HG03565 (cell line): Measurements from ENCODE around the gene CXorf49B.
"Not testable (repeated sequence)": the region's sequence is repeated elsewhere in the genome, so short reads cannot be mapped to it uniquely, and the experiment has no call there.

Experiments
- ATAC-seq: cut with Tn5 transposase; IDR thresholded peaks from one replicate; pipeline ENCODE4 v1.9.1; 2021; ENCODE audit warnings: mild to moderate bottlenecking, moderate library complexity; ENCODE audit not compliant: unreplicated experiment

Gene CXorf49B

DNA sequence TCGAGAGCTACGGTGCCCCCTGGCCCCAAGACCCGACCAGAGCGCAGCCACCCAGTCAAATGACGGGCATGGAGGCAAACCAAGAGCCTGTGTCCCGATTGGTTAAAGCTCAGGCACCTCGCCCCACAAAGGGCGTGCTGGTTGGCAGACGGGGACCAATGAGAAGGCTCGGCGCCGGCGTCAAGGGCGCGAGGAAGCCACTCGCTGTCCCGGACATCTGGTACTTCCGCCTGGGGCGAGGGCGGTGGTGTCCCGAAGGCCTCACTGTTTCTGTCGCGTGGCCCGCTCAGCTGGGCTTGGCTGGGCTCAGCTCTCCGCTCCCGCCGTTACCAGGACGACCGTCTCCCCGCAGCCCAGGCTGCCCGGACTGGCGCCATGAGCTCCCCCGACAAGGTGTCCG lies at the start of gene CXorf49B:
CXorf49B (plus strand) TSS at position 301 of the 400 bp plus-strand sequence; CDS start at position 376, 75 bp downstream.
- ATAC-seq: not testable (repeated sequence)

DNA sequence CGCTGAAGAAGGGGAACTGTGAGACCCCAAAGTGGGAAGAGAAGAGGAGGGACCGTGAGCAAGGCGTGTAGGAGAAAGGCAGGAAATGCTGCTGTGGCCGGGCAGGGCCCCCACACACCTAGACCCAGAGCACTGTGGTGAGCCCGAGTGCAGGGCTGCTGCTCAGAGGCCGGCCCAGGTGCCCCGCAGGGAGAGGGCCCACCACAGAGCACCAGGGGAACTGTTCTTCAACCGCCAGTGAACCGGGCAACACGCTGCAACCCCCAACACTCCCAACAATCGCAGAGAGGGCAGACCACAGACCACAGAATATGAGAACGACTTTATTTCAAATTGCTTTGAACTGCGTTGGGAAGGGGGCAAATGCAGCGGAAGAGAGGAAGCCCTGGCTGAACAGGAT lies 49.1 kb upstream of the CXorf49B start:
- not testable (repeated sequence) for ATAC-seq

DNA sequence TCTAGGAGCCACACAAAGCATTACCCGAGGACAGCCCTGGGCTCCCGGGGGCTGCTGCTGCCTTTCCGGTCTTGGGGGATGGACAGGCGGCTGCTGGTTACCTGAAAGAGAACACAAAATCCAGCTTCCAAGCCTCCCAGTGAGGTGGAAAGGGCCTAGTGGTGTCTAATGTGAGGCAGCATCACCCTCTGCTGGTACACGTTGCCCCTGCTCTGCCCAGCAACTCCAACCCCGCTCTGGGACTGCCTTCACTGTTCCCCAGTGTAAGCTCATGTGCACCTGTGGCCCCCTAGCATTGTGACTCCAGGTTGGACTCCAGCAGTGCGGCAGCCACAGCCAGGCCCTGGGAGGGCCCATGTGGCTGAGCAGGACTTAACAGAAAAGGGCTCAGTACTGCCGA lies 47.6 kb upstream of the CXorf49B start:
- not testable (repeated sequence) for ATAC-seq

DNA sequence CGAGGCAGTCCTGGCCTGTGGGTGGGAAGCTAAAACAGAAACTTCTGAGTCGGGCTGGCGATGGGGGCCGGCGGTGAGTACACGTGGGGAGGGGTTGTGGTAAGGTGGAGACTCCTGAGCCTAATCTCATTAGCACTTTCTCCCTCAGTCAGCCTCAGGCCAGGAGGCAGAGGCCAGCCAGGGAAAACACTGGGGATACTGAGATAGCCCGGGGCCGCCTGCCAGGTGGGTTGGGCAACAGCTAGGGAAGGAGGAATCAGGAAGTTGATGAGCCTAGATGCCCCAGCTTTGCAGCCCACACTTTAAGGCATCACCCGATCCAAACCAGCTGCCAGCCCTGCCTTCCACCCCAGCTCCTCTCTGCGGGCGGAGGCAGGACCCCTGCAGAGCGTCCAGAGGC lies 46.8 kb upstream of the CXorf49B start:
- ATAC-seq: not testable (repeated sequence)

DNA sequence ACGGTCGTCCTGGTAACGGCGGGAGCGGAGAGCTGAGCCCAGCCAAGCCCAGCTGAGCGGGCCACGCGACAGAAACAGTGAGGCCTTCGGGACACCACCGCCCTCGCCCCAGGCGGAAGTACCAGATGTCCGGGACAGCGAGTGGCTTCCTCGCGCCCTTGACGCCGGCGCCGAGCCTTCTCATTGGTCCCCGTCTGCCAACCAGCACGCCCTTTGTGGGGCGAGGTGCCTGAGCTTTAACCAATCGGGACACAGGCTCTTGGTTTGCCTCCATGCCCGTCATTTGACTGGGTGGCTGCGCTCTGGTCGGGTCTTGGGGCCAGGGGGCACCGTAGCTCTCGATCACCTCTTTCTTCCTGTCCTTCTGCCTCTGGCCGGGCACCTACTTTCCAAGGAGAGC lies 45.0 kb upstream of the CXorf49B start, which contains the start of gene CXorf49:
CXorf49 (minus strand) TSS at position 101 of the 400 bp plus-strand sequence. CDS start 134 bp downstream, outside the sequence.
- ATAC-seq: not testable (repeated sequence)

DNA sequence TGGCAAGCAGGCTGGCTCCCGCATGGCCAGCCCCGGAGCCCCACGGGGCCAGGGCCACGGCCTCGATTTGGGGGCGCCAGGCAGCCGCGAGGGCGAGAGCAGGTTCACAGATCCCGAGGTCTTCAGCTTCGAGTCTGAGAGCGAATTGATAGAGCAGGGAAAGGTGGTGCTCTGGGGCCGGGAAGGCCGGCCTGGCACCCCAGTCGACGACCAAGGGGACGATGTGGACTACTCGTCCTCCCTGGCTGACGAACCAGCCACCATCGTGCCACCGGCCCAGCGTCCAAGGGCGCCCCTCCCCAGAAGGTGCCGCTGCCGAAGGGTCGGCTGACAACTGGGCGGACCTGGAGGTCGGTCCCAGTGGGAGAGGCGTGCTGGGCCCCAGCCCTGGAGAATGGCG lies 44.0 kb upstream of the CXorf49B start:
- not testable (repeated sequence) for ATAC-seq

DNA sequence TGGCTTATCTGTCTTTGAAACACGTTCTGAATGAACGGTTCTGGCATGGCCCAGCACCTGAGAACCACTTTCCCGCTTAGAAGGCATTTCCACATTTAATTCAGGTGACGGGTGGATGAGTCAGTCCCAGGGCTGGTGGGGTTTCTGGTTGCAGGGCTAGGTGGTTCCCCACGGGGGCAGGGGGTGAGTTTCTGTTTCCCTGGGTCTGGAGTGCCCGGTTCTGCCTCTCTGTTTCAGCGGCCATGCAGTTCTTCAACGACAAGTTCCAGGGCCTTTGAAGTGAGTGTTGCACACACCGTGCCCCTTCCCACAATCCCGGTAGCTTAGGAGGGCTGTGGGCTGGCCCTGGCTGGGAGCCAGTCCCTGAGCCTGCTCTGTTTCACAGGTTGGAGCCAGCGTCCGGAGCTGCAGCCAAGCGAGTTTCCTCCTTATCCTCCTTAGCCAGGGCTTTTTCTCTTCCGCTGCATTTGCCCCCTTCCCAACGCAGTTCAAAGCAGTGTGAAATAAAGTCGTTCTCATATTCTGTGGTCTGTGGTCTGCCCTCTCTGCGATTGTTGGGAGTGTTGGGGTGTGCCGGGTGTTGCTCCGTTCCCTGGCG lies 42.8 kb upstream of the CXorf49B start:
- not testable (repeated sequence) for ATAC-seq

DNA sequence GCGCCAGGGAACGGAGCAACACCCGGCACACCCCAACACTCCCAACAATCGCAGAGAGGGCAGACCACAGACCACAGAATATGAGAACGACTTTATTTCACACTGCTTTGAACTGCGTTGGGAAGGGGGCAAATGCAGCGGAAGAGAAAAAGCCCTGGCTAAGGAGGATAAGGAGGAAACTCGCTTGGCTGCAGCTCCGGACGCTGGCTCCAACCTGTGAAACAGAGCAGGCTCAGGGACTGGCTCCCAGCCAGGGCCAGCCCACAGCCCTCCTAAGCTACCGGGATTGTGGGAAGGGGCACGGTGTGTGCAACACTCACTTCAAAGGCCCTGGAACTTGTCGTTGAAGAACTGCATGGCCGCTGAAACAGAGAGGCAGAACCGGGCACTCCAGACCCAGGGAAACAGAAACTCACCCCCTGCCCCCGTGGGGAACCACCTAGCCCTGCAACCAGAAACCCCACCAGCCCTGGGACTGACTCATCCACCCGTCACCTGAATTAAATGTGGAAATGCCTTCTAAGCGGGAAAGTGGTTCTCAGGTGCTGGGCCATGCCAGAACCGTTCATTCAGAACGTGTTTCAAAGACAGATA lies 2.4 kb upstream of the CXorf49B start:
- ATAC-seq: not testable (repeated sequence)

DNA sequence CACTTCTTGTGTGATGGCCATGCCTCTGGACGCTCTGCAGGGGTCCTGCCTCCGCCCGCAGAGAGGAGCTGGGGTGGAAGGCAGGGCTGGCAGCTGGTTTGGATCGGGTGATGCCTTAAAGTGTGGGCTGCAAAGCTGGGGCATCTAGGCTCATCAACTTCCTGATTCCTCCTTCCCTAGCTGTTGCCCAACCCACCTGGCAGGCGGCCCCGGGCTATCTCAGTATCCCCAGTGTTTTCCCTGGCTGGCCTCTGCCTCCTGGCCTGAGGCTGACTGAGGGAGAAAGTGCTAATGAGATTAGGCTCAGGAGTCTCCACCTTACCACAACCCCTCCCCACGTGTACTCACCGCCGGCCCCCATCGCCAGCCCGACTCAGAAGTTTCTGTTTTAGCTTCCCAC lies 1.7 kb downstream of the CXorf49B start:
- not testable (repeated sequence) for ATAC-seq

DNA sequence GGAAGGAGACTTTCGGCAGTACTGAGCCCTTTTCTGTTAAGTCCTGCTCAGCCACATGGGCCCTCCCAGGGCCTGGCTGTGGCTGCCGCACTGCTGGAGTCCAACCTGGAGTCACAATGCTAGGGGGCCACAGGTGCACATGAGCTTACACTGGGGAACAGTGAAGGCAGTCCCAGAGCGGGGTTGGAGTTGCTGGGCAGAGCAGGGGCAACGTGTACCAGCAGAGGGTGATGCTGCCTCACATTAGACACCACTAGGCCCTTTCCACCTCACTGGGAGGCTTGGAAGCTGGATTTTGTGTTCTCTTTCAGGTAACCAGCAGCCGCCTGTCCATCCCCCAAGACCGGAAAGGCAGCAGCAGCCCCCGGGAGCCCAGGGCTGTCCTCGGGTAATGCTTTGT lies 2.5 kb downstream of the CXorf49B start:
- ATAC-seq: not testable (repeated sequence)

DNA sequence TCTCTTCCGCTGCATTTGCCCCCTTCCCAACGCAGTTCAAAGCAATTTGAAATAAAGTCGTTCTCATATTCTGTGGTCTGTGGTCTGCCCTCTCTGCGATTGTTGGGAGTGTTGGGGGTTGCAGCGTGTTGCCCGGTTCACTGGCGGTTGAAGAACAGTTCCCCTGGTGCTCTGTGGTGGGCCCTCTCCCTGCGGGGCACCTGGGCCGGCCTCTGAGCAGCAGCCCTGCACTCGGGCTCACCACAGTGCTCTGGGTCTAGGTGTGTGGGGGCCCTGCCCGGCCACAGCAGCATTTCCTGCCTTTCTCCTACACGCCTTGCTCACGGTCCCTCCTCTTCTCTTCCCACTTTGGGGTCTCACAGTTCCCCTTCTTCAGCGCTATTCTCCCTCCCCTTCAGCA lies 4.0 kb downstream of the CXorf49B start:
- ATAC-seq: not testable (repeated sequence)

DNA sequence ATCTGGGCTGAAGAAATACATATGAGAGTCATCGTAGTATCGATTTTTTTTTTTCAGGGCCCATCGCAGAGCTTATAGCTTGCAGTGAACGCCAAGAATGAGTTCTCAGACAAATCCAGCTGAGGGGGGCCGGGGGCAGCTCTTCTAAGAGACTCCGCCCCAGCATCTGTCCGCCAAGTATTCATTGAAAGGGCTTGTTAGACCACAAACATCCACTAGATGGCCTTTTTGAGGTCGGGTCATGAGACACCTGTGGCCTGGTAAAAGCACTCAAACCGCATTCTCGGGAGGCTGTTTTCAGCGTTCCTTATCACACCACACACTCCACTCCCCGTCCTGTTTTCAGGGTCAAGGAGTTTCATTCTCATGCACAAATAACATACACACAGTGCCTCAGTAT lies 15.2 kb downstream of the CXorf49B start:
- ATAC-seq: peak; percentile 54

DNA sequence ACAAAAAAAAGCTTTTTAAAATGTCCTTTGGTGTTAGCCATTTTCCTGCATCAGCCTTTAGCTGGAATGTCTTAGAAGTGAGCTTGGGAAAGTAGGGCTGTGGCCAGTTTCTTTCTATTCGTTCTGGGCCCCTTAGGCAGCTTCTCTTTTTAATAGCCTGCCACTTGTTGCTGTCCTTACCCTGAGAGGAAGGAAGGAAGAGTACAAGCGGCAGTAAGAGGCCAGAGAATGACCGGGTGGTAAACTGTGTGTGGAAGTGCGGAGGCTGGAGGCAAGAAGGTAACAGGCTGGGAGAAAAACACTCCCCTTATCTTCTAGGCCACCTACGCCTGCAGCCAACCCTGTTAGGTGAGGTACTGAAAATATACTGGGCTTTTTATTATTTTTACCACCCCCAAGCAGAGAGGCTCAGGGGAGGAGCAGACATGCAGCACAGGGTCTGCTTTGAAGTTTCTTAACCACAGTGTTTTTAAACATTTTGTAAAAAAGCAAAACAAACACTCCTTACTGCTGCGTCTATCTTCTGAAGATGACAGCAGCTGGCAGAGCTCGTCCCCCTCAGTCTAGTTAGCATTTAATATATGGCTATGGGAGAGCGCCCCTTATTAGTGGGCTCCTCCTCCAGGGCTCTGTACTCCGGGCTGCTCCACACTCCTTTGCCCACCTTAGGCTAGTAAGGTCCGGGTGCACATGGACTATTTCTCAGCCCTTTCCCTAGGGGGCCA lies 19.2 kb downstream of the CXorf49B start:
- ATAC-seq: not testable (repeated sequence)

DNA sequence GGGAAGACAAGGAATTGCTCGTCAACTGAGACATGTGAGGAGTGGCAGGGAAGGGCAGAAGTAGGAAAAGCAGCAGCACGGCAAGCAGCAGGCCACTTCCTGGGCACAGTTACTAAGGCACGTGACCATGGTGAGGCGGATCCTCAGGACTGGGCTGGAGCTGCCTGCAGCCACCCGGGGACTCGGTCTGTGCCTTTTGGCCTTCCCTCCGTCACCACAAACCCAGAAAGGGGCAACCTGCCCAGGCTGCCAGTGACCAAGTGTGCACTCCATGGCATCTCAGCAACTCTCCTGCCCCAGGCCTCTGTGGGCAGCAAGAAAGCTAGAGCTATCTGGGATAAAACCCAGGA lies 19.8 kb downstream of the CXorf49B start:
- ATAC-seq: not testable (repeated sequence)

DNA sequence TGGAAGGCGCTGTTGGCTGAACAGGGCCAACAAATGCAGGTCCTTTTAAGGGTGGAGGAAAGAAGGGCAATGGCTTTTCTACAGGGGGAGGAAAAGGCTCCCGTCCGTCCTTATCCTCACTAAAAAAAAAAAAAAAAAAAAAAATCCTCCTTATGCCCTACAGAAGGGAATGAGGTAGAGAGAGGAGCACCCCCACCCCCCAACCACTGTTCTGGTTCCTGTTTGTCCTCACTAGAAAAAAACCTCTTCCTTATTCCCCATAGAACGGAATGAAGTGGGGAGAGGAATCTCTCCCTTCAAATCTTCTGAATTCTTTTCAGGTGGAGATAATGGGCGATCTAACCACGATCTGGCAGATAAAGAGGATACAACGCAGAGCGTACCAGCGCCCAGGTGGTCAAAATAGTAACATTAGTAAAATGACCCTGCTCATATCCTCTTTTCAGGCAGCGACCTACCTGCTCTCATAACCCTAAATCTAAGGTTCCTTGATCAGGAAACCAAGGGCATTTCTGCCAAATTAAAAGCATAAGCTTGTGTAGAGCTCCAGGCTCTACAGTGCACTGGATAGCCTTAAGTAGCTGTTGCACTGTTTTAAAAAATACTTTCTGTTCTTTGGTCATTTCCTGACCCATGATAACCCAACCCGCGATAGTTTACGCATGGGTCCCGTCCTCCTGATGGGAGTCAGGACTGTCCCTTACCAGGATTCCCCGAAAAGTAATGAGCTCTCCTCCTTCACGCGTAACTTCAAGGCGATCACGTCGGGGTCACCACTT lies 20.6 kb downstream of the CXorf49B start:
- peak; percentile 24 for ATAC-seq

DNA sequence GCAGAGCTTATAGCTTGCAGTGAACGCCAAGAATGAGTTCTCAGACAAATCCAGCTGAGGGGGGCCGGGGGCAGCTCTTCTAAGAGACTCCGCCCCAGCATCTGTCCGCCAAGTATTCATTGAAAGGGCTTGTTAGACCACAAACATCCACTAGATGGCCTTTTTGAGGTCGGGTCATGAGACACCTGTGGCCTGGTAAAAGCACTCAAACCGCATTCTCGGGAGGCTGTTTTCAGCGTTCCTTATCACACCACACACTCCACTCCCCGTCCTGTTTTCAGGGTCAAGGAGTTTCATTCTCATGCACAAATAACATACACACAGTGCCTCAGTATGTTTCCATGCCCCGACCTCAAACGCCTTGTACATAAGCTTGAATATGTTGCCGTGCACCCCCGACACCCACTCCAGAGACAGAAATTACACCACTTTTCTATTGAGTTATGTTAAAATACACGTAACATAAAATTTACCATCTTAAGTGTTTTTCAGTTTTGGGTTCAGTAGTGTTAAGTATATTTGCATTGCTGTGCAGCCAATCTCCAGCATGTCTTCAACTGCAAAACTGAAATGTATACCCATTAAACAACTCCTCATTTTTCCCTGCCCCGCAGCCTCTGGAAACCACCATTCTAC lies 21.3 kb downstream of the CXorf49B start:
- ATAC-seq: peak; percentile 53

DNA sequence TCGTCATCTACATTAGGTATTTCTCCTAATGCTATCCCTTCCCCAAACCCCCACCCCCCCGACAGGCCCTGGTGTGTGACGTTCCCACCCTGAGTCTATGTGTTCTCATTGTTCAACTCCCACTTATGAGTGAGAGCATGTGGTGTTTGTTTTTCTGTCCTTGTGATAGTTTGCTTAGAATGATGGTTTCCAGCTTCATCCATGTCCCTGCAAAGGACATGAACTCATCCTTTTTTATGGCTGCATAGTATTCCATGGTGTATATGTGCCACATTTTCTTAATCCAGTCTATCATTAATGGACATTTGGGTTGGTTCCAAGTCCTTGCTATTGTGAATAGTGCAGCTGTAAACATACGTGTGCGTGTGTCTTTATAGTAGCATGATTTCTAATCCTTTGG lies 43.3 kb downstream of the CXorf49B start:
- not testable (repeated sequence) for ATAC-seq

DNA sequence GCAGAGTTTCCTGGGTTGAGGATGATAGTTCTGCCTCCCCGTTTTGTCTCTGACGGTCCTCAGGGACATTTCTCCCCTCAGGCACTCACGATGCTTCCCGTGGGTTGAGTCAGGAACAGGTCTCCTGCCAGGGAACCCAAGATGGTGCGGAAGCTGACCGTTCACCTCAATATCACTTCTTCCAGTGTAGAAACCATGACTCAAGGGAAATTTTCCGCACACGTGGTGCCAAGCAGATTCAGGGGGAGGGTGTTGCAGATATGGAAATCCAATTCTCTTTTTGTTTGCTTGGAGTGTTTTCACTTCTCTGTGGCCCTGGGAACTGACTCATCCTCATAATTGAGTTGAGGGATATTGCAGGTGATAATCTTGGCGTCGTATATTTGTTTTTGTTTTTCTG lies 46.7 kb downstream of the CXorf49B start:
- no peak for ATAC-seq

DNA sequence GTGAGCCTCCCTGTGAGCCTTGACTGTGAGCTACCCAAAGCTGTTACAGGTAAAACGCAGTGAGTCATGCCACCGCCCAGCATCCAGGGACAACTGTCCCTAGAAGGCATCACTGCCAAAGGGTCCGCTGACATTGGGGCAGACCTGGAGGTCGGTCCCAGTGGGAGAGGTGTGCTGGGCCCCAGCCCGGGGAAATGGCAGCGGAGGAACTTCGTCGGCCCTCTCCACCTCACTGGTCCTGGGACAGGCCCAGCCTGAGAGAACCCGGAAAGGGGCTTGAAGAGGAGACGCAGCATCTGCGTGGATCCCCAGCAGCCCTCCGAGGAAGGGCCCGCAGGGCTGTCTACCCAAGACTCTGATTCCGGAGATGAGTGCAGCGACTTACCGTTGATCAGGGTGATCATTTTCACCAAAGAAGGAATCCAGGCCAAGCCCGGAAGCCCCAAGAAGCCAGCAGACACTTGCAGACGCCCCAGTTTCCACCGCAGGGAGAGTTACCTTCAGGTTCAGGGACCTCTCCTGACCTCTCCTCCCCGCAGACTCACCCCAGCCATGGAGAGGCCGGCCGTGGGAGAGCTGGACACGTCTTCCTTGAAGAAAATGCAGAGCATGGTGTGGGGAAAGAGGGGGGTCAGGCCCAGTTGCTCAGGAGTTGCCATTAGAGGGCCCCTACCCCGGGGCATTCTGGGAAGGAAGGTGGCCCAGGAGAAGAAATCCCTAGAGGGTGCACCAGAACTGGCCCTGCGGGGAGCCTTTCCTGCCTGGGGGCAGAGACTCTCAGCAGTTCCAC lies 51.2 kb downstream of the CXorf49B start:
- no peak for ATAC-seq
